GM23248 (cell line): ENCODE measurements around the gene NT5C. TPM values are rescaled to one million over a fixed set of nuclear protein-coding genes. Genes with fewer than 3 reads are reported as not detected.

ENCODE experiments used
- DNase-seq: peaks from one replicate; pipeline ENCODE4 v3.0.0-alpha.2; 2015
- H2AFZ ChIP-seq: fragments of 200-600 bp; sonication (generic); 2 replicates; pipeline ENCODE4 v1.6.1; 2016; ENCODE audit warnings: antibody characterized with exemption
- H3F3A ChIP-seq: fragments of 200-600 bp; sonication (generic); 2 replicates; pipeline ENCODE4 v1.6.1; 2016; ENCODE audit warnings: mild to moderate bottlenecking, antibody characterized with exemption, mixed run types; ENCODE audit not compliant: insufficient read depth
- H3K27ac ChIP-seq: fragments of 200-600 bp; sonication (generic); 2 replicates; pipeline ENCODE4 v1.5.1; 2016; ENCODE audit warnings: mild to moderate bottlenecking
- H3K27me3 ChIP-seq: fragments of 200-600 bp; sonication (generic); replicated peaks from 2 replicates; pipeline ENCODE4 v1.6.1; 2016; ENCODE audit warnings: mild to moderate bottlenecking; ENCODE audit not compliant: insufficient read depth
- H3K36me3 ChIP-seq: fragments of 200-600 bp; sonication (generic); 2 replicates; pipeline ENCODE4 v1.6.1; 2016; ENCODE audit warnings: low read depth, mild to moderate bottlenecking
- H3K4me1 ChIP-seq: fragments of 200-600 bp; sonication (generic); 2 replicates; pipeline ENCODE4 v1.6.1; 2016; ENCODE audit warnings: mild to moderate bottlenecking; ENCODE audit not compliant: insufficient read depth
- H3K4me2 ChIP-seq: fragments of 200-600 bp; sonication (generic); one replicate; pipeline ENCODE4 v1.6.1; 2016; ENCODE audit warnings: mild to moderate bottlenecking; ENCODE audit not compliant: unreplicated experiment
- H3K4me3 ChIP-seq: fragments of 200-600 bp; sonication (generic); 2 replicates; pipeline ENCODE4 v1.5.1; 2016; ENCODE audit warnings: mild to moderate bottlenecking
- H3K79me2 ChIP-seq: fragments of 200-600 bp; sonication (generic); 2 replicates; pipeline ENCODE4 v1.6.1; 2016; ENCODE audit warnings: mild to moderate bottlenecking; ENCODE audit not compliant: insufficient read depth
- H3K9ac ChIP-seq: fragments of 200-600 bp; sonication (generic); 2 replicates; pipeline ENCODE4 v1.6.1; 2016; ENCODE audit warnings: mild to moderate bottlenecking
- H3K9me2 ChIP-seq: fragments of 200-600 bp; sonication (generic); 2 replicates; pipeline ENCODE4 v1.6.1; 2016; ENCODE audit warnings: mixed run types, mild to moderate bottlenecking, moderate library complexity; ENCODE audit not compliant: insufficient read depth
- H3K9me3 ChIP-seq: fragments of 200-600 bp; sonication (generic); one replicate; pipeline ENCODE4 v1.6.1; 2017; ENCODE audit warnings: low read depth
- H4K20me1 ChIP-seq: fragments of 200-600 bp; sonication (generic); 2 replicates; pipeline ENCODE4 v1.6.0; 2016; ENCODE audit not compliant: insufficient read depth
- EZH2 ChIP-seq: fragments of 200-600 bp; sonication (generic); IDR thresholded peaks from 2 replicates; pipeline ENCODE4 v1.6.1; 2018; ENCODE audit warnings: antibody characterized with exemption, mild to moderate bottlenecking; ENCODE audit not compliant: insufficient read depth, poor library complexity, severe bottlenecking
- EZH2phosphoT487 ChIP-seq: fragments of 200-600 bp; sonication (generic); IDR thresholded peaks from 2 replicates; pipeline ENCODE4 v1.6.1; 2018; ENCODE audit warnings: antibody characterized with exemption, moderate library complexity, mild to moderate bottlenecking, low read depth; ENCODE audit not compliant: insufficient read depth
- WGBS, 2 experiments: methylation state at CpG; one replicate each; pipeline ENCODE4 v1.1.6; 2015 to 2017; ENCODE audit warnings: low lambda C conversion rate in 2 of 2, low coverage in 1 of 2; ENCODE audit errors: missing lambda C conversion rate in 2 of 2; 5-methylcytosine and 5-hydroxymethylcytosine counted together
- in situ Hi-C: fragments of 300-500 bp; cut with MboI; formaldehyde crosslinking; loops from 2 replicates; pipeline ENCODE4 v1.15.0; 2020
- polyA plus RNA-seq: library from polyadenylated mRNA; unstranded; fragments of >200 nt; fragmentation: Nextera tagmentation; extraction: Ambion mirVana; gene quantifications from 2 replicates; pipeline ENCODE4 v1.2.1, GENCODE V29; 2016
- total RNA-seq: library from RNA; depleted of rRNA; stranded (reverse); fragments of >200 nt; shearing (Covaris generic); gene quantifications from 2 replicates; pipeline ENCODE4 v1.2.3, GENCODE V29; 2014

Gene NT5C
- total and polyA plus RNA-seq, 2 experiments from 2014 or later = 60.8 to 66.5 TPM

GRCh38 chr17:75151930-75152329, 20.4 kb upstream of the NT5C start:
- H3K4me3 ChIP-seq = 0 out of 2 replicates have a peak overlapping the region, but pooled peaks have one; percentile 93
- WGBS, 2 experiments = 93 to 94% methylated on average over 6 of the region's 6 CpGs
- H3K4me2 ChIP-seq = peak overlapping the region; percentile 84
- TF ChIP-seq EZH2 (no peak), EZH2phosphoT487 (no peak)
- no peaks in the 10 kb centered on the region for H3K27me3 ChIP-seq
- H3K9ac ChIP-seq = no peak overlapping the region
- no peaks in the 10 kb centered on the region for H3K36me3 ChIP-seq
- no peak for DNase-seq
- H3K27ac ChIP-seq = no peak overlapping the region
- no peaks in the 10 kb centered on the region for H3K9me2 ChIP-seq
- H3K9me3 ChIP-seq = no peaks in the 10 kb centered on the region
- H3K79me2 ChIP-seq = peaks cover 68% of the 10 kb centered on the region
- peaks cover 13% of the 10 kb centered on the region for H3F3A ChIP-seq
- H4K20me1 ChIP-seq = no peaks in the 10 kb centered on the region
- in situ Hi-C loops = no loop called here
- H2AFZ ChIP-seq = no peak overlapping the region
- peaks cover 9% of the 10 kb centered on the region; the same call in 1 of the 2 replicates for H3K4me1 ChIP-seq

GRCh38 chr17:75147878-75148546, 16.5 kb upstream of the NT5C start:
- Histone ChIP-seq H3K9me2 (no peaks in the 10 kb centered on the region), H3F3A (peaks cover 17% of the 10 kb centered on the region), H2AFZ (no peak overlapping the region), H3K27ac (no peak overlapping the region), H3K4me3 (no peak overlapping the region), H3K36me3 (peaks cover 13% of the 10 kb centered on the region; the same call in 1 of the 2 replicates), H3K9me3 (no peaks in the 10 kb centered on the region), H3K9ac (no peak overlapping the region), H3K79me2 (peaks cover 56% of the 10 kb centered on the region), H4K20me1 (no peaks in the 10 kb centered on the region), H3K4me1 (peaks cover 15% of the 10 kb centered on the region), H3K27me3 (no peaks in the 10 kb centered on the region), H3K4me2 (no peak overlapping the region)
- no peak for DNase-seq
- no peak for TF ChIP-seq EZH2phosphoT487
- TF ChIP-seq EZH2 = no peak
- in situ Hi-C loops = no loop called here
- WGBS, 2 experiments = 90 to 93% methylated on average over 6 of the region's 6 CpGs

DNA sequence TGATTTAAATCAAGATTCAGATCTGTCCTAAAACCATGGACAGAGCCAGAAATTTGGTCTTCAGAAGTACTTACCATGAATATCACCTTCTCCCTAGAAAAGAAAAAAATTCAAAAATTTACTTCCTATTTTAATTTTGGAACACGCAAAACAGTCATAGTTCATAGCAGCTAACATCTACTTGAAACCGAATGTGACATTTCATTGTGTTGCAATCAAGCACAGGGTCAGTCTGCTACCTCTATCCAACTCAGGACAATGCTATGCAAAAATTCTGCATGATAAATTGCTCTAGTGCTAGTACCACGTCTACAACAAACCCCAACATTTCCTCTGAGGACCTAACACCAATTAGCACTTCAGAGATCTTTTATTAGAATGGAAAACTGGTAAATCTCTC, 15.1 kb upstream of the NT5C start:
- Histone ChIP-seq H3K27ac (peak overlapping the region; percentile 31; the same call in 1 of the 2 replicates), H4K20me1 (no peaks in the 10 kb centered on the region), H3K4me3 (no peak overlapping the region), H2AFZ (no peak overlapping the region), H3K9me2 (no peaks in the 10 kb centered on the region), H3K9me3 (no peaks in the 10 kb centered on the region), H3K79me2 (peaks cover 42% of the 10 kb centered on the region), H3K4me2 (no peak overlapping the region), H3K9ac (no peak overlapping the region), H3F3A (peaks cover 17% of the 10 kb centered on the region), H3K4me1 (peaks cover 6% of the 10 kb centered on the region), H3K27me3 (no peaks in the 10 kb centered on the region), H3K36me3 (peaks cover 13% of the 10 kb centered on the region; the same call in 1 of the 2 replicates)
- peak; percentile 42 for DNase-seq
- TF ChIP-seq EZH2phosphoT487 (no peak), EZH2 (no peak)
- in situ Hi-C loops = no loop called here
- 55 to 58% methylated on average over 3 of the region's 3 CpGs for WGBS, 2 experiments

GRCh38 chr17:75144816-75145512, 13.4 kb upstream of the NT5C start:
- in situ Hi-C loops = no loop called here
- Histone ChIP-seq H3K79me2 (peaks cover 26% of the 10 kb centered on the region), H3K9me3 (no peaks in the 10 kb centered on the region), H3K4me2 (no peak overlapping the region), H3K4me3 (no peak overlapping the region), H3K4me1 (peaks cover 6% of the 10 kb centered on the region), H3K9me2 (no peaks in the 10 kb centered on the region), H3K27me3 (no peaks in the 10 kb centered on the region), H3K36me3 (peaks cover 28% of the 10 kb centered on the region; the same call in 1 of the 2 replicates), H4K20me1 (no peaks in the 10 kb centered on the region), H2AFZ (no peak overlapping the region), H3F3A (peaks cover 17% of the 10 kb centered on the region), H3K9ac (no peak overlapping the region), H3K27ac (no peak overlapping the region)
- 98 to 99% methylated on average over 10 to 11 of the region's 11 CpGs for WGBS, 2 experiments
- no peak for DNase-seq
- TF ChIP-seq EZH2 (no peak), EZH2phosphoT487 (no peak)
